HUDEP-2 (cell line): ENCODE results near the gene STK33.

Source experiments
- DNase-seq, 76 experiments: peaks; one replicate each; lab custom pipeline; 2025; ENCODE audit not compliant: unreplicated experiment in 76 of 76; lab: John Stamatoyannopoulos, UW

The STK33 gene

DNA sequence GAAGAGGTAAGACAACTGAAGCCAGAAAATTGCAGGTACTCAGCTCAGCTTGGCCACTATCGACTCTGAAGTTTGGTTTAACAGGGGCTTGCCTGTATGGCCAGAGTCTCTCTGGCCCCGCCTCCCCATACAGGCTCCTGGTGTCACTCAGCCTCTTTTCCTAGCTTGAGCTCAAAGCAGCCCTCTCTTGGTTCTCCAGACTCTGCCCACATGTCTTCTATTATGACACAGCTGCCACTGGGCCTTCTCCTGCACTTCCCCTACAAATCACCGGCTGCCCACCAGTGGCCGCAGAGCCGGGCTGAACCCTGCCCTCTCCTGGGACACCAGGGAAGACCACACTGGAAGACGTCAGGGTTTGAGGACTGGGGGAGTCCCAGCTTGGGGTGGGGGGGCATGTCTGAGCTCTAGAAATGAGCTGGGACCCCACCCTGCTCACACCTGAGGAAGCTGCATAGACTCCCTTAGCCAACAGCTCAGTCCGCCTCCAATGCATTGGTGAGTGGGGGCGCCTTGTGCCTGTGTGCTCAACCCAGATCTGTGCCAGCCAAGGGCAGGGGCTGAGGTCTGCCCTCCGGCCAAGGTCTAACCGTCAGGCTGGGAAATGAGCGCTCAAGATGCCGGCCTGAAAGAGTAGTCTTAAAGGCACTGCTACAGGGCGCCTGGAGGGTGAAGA is 236.0 kb downstream of the STK33 start:
- DNase-seq: no peak

DNA sequence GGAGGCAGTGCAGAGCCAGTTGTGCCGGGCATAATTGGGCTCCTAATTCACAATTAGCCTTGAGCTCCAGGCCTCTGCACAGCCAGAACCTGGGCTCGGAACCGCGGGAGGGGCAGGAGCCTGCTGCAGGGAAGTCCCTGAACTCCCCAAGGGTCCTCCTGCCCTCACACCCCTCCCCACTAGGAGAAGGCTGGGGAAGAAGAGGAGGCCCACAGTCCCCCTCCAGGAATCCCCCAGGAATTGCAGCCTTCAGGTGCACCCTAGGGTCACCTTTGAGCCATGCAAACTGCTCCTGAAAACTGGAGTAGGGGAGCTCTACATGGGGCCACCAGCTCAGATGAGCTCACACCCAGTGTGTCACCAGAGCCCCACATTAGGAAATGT is 236.5 kb downstream of the STK33 start:
- no peak for DNase-seq

DNA sequence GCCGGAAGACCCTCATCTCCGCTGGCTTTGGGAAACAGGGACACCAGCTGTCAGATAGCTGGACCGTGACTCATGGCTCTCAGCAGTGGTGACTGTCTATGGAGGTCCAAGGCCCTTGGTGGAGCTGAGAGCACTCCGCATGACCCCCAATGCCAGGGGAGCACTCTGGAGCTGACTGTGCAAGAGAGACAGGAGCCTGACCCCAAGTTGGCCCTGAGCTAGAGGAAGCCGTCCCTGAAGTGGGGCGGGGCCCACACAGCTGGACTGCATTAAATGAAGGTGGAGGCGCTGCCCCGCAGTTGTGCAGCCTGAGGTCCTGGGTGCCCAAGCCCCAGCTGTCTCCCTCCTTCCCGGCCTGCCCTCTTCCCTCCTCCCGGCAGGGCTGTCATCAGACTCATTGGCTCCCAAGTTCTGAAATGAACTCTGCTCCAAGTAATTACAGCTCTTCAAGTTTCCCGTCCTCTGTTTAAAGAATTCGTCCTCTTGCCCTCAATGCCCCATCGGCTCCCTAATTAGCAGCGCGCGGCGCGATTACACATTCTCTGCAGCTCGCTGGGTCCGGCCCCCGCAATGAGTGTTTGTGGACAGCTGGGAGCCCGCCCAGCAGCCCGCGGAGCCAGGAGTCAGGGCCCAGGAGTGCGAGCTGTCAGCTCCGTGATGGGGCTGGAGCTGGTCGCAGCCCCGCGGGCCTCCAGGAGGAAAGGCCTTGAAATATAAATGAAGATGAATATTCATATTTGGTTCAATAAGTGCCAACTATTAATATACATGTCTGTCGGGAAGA is 237.1 kb downstream of the STK33 start:
- no peak for DNase-seq

DNA sequence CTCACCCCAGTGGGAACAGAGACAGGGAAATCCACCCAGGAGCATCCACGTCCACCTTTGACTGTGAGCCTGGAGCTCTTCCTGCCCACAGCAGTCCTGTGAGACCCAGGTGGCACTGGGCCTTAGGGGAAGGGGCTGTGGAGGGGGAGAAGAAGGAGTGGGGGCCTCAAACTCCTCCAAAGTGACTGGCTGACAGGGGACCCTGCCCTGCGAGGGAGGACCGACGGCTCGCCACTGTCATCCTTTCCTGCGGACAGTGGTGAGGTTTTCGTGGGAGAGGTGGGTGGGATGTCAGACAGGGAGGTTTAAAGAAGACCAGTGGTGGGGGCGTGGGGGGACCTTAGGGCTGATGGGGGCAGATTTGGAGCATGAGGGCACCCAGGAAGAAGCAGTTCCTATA is 237.8 kb downstream of the STK33 start:
- DNase-seq: no peak

DNA sequence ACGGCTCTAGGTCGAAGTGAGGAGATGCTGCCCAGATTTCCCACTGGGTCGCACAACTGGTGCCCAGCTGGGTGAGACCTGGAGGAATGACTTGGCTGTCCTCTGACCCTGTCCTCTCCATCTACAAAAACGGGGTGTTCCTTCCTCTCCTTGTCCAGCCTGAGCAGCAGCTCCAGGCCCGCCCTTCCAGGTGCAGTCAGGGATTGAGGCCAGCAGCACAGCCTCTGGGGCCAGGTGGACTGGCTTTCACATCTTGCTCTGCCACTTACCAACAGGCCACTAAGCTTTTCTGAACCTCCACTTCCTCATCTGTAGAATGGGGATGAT is 238.6 kb downstream of the STK33 start:
- DNase-seq: no peak

DNA sequence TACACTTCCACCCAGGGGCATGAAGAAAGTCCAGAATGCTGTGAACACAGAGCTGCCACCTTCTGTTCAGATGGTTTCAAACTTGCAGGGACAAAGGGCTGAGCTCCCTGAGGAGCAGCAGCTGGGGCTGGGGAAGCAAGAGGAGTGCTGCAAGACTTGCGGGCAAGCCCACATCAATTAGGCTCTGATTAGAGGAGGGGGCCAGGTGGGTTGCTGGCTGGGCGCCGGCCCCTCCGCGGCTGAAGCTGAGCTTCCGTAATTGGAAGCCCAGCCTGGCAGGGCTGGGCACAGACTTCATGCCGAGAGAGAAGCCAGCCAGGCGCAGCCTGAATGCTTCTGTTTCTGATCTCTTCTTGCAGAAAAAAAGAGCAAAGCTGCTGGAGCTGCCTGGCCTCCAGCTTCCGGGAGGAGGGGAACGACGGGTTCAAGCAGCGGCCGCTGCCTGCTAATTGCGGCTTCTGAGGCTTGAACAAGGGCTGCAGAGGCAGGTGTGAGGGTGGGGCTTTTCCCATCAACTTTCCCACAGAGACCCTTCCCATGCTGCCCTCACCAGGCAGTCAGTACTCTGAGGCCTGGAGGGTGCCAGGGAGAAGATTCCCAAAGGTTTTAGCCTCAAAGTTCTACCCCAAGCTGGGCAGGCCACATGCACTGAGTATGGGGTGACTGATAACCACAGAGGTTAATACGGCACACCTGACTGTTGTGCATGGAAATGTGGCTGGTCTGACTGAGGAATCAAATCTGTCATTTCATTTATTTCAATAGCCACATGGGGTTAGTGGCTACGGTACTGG is 239.2 kb downstream of the STK33 start:
- DNase-seq: no peak

DNA sequence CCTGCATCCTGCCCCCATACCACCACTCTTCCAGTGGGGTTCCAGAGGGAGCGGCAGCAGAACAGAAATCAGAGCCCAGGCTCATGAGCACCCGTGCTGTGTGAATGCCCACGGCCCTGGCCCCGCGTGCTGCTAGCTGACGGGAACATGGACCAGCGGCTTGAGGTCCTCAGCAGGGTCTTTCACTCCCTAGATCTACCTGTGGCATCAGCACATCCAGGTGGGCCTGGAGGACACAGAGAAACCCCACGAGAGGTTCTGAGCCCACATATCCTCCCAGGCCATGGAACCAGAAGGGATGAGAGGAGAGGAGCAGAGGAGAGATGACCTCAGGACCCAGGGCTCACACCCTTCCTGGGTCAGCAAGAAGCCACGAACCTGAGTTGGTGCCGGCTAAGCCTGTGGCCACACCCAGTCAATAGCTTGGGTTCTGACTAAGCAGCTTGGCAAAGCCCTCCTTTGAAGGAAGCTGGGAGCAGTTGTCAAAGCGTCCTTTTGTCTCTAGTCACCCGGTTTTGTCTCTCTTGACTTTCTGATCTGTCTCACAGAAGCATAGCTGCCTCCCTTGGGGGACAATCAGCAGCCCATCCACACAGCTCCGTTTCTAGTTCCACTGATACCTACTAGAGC is 241.0 kb downstream of the STK33 start:
- no peak for DNase-seq

DNA sequence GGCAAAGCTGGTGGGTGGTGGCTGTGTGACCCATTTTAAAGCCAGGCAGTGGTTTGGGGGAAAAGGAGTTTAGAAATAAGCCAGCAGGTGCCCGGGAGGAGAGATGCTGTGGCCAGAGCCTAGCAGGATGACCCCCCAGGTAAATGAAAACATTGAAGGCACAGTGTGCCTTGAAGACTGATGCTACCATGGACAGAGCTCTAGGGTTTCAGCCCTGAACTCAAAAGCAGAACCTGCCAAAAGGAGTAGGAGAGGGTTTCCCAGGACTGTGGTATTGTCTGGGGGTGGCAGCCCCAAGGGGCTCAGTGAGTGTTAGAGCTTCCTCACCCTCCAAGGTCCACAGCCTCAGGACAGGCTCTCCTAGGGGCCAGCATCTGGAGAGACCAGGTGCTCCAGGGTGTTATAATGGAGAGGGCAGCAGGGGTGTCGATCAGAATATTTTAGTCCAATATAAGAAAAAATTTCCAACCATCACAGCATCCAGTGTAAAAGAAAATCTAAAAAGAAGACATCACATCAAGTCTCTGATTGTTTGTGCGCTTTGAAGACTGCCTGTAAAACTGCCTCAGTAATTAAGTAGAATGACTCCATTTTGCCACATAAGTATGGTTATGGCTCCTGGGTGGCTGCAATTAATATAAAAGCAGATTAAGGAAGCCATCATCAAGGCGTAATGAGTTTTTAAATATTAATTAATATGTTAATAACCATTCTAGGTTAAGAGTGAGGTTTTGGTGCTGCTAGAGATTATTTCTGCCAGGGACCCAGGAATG is 241.7 kb downstream of the STK33 start:
- no peak for DNase-seq

DNA sequence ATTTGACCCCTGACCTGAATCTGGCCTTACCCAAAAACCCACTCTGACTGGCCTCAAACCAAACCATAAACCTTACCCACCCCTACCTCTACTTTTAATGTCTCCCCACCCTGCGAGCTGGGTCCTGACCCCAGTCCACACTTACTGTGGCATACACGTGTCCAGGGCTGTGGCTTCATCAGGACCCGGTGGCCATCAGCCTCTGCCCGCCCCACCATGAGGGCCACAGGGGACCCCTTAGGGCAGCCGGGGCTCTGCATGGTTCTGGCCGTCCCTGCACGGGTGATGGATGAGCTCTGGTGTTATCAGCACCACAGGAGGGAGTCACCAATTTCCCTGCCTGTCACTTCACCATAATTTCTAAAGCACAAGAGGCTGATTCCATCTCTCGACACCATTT is 242.8 kb downstream of the STK33 start:
- DNase-seq: no peak

DNA sequence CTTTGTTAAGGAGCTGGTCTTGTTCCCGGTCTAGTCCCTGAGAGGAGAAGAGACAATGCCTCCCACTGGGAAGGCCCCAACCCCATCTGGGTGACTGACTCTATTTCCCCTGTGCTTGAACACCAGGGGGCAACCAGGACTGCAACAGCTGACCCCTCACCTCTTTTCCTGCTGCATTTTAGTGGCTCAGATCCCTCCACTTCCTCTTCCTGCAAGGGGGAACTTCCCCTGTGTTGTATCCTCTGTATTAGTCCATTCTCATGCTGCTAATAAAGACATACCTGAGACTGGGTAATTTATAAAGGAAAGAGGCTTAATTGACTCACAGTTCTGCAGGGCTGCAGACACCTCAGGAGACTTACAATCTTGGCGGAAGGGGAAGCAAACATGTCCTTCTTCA is 246.1 kb downstream of the STK33 start:
- DNase-seq: no peak

DNA sequence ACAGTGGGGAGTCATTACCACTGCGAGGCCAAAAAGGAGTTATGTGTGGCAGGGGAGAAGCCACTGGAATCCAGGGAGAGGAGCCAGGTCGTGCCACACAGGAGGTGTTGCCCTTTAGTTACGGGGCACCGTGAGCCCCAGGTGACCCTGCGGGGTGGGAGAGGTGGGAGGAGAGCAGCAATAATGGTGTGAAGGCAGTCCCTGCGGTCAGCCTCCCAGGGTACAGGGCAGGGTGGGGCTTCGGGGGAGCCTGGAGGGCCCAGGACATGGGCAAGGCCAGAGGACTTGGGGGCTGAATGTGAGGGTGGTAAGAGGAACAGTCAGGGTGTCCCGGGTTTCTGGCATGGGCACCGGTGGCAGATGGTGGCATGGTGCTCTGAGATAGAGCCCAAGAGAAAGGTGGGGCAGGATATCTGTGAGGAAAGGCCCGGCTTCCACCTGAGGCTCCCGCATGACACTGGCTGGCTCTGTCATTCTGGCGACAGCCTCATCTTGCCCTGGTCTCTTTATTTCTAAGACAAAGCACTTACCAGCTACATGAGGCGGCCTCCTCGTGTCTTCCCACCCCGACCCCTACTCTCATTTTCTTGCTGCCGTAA is 247.8 kb downstream of the STK33 start:
- no peak for DNase-seq

DNA sequence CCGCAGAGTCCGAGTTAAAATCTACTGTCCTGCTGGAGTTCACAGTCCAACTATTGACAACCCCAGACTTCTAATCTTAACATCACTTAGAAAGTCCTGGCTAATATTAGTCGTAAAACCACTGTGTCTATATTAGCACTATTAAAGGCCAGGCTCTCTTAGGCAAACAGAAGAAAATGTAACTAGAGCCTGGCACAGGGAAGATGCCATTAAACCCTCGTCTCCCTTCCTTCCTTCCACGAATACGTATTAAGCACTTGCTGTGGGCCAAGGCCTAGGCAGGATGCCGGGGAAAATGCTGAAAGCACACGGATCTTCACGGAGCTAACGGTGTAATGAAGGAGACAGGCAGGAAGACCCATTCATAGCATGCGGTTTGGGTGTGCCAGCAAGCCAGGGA is 248.8 kb downstream of the STK33 start:
- no peak for DNase-seq

DNA sequence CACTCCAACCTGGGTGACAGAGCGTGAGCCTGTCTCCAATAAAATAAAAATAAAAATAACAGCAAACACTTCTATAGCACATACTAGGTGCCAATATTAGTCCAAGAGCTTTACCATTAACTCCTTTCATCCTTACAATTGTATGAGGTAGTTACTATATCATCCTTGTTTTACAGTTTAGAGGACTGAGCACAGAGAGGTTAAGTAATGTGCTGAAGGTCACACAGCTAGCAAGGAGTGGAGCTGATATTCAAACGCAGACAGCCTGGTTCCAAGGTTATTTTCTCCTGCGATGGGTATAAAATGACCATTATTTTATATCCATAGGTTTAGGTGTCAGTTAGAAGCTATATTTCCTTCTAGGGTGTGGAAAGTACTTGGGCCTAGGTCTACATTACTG is 249.7 kb downstream of the STK33 start:
- DNase-seq: no peak

DNA sequence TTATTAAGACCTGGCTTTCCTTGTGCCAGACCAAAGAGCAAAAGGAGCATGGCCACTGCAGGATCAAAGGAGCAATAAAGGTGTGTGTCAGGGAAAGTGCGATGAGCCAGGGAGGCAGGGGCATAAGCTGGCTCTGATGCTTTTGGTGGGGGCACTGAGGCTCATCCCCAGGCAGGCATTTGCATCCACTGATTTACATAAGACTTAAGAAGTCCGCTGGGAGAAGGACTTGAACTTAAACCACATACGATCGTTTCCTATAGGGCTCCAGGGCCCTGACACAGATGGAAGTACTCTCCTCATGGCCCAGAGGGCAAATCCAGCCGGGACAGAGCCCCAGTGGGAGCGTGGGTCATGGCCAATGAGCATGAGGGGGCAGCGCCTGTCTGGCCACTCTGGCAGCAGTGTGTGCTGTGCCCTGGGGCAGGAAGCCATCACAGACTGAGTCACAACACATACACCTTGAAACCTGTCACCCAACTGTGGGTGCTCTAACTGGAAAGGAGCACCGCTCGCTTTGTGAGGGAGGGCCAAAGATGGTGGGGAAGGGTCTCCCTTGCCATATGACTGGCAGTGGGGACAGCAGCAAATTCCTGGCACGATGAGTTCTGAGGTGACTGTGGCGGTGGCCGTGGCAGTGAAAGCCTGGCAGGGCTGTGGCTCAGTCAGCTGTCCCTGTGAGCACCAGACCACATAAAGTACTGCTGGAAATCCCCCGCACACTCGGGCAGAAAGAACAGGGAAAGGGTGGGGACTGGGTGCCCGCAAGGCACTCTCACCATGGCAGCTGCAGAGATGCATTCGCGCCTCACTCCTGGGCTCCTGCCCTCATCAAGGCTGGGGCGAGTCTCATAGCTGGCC is 251.0 kb downstream of the STK33 start:
- no peak for DNase-seq

DNA sequence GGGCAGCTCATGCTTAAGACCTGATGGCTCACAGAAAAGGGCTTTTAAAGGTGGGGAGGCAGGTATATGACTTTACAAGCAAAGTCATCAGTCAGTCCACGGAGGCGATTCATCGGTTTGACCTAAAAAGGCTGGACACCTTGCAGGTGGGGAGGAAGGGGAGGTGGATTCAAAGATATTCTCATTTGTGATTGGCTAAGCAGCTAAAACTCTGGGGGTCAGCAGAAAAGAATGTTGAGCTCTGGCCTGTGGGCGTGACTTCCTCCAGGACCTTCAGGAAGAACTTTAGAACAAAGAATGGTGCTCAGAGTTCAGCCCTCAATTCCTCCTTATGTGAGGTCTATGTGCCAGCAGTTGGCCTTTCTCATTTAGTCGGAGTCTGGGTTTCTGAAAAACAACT is 252.0 kb downstream of the STK33 start:
- DNase-seq: no peak
